Tibial nerve (tissue), 4 donors: ENCODE measurements around the gene PIPOX. TPM values are rescaled to one million over a fixed set of nuclear protein-coding genes. Genes with fewer than 3 reads are reported as not detected.

Source experiments
- DNase-seq, 2 donors: peaks; one replicate each; pipeline ENCODE4 v3.0.0-alpha.2; 2019; ENCODE audit warnings: low spot score in 2 of 2
- H3K27ac ChIP-seq, 4 donors: fragments of 200-600 bp; sonication (generic) in 3 of 4; one replicate each; pipeline ENCODE4 v1.5.1; 2017 to 2019; ENCODE audit warnings: mild to moderate bottlenecking in 1 of 4
- H3K27me3 ChIP-seq, 2 donors: fragments of 200-600 bp; sonication (generic) in 1 of 2; one replicate each; pipeline versions ENCODE4 v1.5.1 to v1.6.0; 2017 to 2019
- H3K36me3 ChIP-seq, 3 donors: fragments of 200-600 bp; sonication (generic); one replicate each; pipeline ENCODE4 v1.5.1; 2018 to 2019
- H3K4me1 ChIP-seq, 4 donors: fragments of 200-600 bp; sonication (generic) in 3 of 4; one replicate each; pipeline ENCODE4 v1.5.1; 2017 to 2019
- H3K4me3 ChIP-seq, 4 donors: fragments of 200-600 bp; sonication (generic) in 3 of 4; one replicate each; pipeline ENCODE4 v1.5.1; 2017 to 2019; ENCODE audit warnings: mild to moderate bottlenecking in 1 of 4, moderate library complexity in 1 of 4
- H3K9me3 ChIP-seq, 4 donors: fragments of 200-600 bp; sonication (generic) in 3 of 4; one replicate each; pipeline ENCODE4 v1.5.1; 2017 to 2019
- EP300 ChIP-seq, 2 donors: sonication (generic); formaldehyde crosslinking; IDR thresholded peaks; one replicate each; pipeline ENCODE4 v1.6.1; 2017; ENCODE audit warnings: antibody characterized with exemption in 2 of 2, mild to moderate bottlenecking in 1 of 2
- POLR2A ChIP-seq, 2 donors: fragments of 450-650 bp; IDR thresholded peaks; one replicate each; pipeline ENCODE4 v1.6.1; 2017; ENCODE audit warnings: antibody characterized with exemption in 2 of 2, mild to moderate bottlenecking in 2 of 2, moderate library complexity in 2 of 2
- WGBS, 2 donors: methylation state at CpG; one replicate each; pipeline ENCODE4 v1.1.5; 2018; 5-methylcytosine and 5-hydroxymethylcytosine counted together
- total RNA-seq, 4 donors: library from RNA; depleted of rRNA; stranded (reverse); fragments of >200 nt; gene quantifications; one replicate each; pipeline ENCODE4 v1.1.0, GENCODE V29; 2016
- TF ChIP-seq, protein P1 (sequence below), 5 experiments: fragments of 200-600 bp in 3 of 5; fragments of 450-650 bp in 2 of 5; sonication (generic) in 3 of 5; IDR thresholded peaks; one replicate each; pipeline ENCODE4 v1.5.1; 2016 to 2019; ENCODE audit warnings: antibody characterized with exemption in 5 of 5, mild to moderate bottlenecking in 3 of 5, moderate library complexity in 2 of 5

PIPOX gene
- total RNA-seq, 4 donors from 2014 or later: 0.60 to 6.1 (median 2.8) TPM

DNA sequence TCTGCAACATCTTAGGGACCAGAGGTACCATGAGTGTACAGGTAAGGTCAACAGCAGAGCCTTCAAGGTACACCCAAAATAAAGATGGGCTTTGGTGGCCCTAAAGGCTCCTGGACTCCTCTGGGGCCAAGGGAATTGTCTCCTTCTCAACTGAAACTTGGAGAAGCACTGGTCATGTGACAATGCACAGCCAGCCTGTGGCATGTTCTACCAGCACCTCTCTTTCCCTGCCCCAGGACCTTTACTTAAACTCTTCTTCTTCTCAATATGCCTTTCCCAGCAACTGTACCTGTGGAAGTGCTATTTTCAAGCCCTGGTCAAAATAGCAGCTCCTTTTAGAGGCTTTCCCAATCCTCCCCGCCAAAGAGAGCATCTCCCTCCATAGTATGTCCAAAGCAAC, 28.4 kb downstream of the PIPOX start:
- WGBS, 2 donors: 80 to 100% methylated on average over 1 of the region's 1 CpG
- Histone ChIP-seq H3K4me3 (no peak overlapping the region), H3K27me3 (no peaks in the 10 kb centered on the region), H3K4me1 (peaks cover 0 to 5% (median 0%) of the 10 kb centered on the region in 4 donors), H3K36me3 (peaks cover 0 to 15% (median 0%) of the 10 kb centered on the region in 3 donors), H3K9me3 (no peaks in the 10 kb centered on the region), H3K27ac (no peak overlapping the region)
- no peak for DNase-seq
- TF ChIP-seq POLR2A (IDR thresholded peaks at IDR 0.05) (no peak), EP300 (IDR thresholded peaks at IDR 0.05) (no peak)
- TF ChIP-seq, protein P1, sequence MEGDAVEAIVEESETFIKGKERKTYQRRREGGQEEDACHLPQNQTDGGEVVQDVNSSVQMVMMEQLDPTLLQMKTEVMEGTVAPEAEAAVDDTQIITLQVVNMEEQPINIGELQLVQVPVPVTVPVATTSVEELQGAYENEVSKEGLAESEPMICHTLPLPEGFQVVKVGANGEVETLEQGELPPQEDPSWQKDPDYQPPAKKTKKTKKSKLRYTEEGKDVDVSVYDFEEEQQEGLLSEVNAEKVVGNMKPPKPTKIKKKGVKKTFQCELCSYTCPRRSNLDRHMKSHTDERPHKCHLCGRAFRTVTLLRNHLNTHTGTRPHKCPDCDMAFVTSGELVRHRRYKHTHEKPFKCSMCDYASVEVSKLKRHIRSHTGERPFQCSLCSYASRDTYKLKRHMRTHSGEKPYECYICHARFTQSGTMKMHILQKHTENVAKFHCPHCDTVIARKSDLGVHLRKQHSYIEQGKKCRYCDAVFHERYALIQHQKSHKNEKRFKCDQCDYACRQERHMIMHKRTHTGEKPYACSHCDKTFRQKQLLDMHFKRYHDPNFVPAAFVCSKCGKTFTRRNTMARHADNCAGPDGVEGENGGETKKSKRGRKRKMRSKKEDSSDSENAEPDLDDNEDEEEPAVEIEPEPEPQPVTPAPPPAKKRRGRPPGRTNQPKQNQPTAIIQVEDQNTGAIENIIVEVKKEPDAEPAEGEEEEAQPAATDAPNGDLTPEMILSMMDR (IDR thresholded peaks at IDR 0.05): no peak

DNA sequence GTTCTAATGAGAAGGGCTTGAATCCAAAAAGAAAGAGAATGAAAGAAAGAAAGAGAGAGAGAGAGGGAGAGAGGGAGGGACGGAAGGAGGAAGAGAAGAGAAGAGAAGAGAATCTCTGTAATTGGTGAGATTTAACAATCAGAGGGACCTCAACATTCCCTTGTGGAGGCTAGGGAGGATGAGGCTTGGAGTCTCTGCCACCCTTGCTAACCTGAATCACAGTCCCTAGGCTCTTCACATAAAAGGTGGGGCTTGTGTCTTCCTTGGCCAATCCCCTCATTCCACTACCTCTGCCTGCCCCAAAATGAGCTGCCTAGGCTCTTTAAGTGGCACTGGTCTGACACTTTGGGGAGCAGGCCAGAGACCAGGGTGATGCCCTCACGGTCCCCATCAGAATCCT, 30.1 kb downstream of the PIPOX start:
- Histone ChIP-seq H3K27me3 (no peaks in the 10 kb centered on the region), H3K4me3 (no peak overlapping the region), H3K36me3 (peaks cover 0 to 30% (median 0%) of the 10 kb centered on the region in 3 donors), H3K27ac (no peak overlapping the region), H3K9me3 (no peaks in the 10 kb centered on the region), H3K4me1 (peaks cover 0 to 12% (median 0%) of the 10 kb centered on the region in 4 donors)
- no peak for TF ChIP-seq POLR2A (IDR thresholded peaks at IDR 0.05)
- TF ChIP-seq EP300 (IDR thresholded peaks at IDR 0.05): no peak
- TF ChIP-seq, protein P1 (IDR thresholded peaks at IDR 0.05): no peak
- WGBS, 2 donors: 57 to 79% methylated on average over 2 of the region's 2 CpGs
- no peak for DNase-seq

DNA sequence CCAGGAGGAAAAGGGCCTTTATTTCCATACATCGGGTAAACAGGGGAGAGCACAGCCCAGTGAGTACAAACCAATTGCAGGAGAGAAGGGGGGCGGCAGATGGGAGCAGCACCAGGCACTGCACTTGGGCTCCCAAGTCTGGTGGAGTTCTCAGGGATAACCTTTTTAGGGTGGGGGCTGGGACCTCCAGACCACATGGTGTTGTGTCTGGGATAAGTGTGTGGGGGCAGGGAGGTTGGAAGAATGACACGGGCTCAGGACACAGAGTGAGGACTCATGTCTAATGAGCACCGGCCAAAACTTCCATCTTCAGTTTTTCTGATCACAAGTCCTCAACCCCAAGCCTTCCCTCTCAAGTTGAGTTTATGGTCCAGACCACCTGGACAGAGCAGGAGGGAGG, 30.6 kb downstream of the PIPOX start:
- no peak overlapping the region for H3K4me3 ChIP-seq

DNA sequence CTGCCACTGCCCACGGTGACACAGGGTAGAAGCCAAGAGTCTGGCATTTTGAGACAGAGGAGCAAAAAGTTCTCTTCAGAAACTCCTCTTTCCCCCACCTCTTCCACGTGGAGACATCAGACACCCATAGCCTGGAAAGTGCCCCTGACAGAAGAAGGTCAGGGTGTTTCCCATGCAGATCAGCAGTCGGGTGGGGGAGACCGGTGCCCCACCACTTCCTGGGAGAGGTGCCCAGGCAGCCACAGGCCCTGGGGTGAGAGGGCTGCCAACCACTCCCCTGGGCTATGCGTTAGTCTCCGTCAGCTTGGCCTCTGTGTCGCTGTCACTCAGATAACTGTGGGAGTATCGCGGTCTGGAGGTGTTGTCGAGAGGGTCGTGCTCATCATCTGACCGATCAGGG, 31.5 kb downstream of the PIPOX start:
- H3K27me3 ChIP-seq: no peaks in the 10 kb centered on the region
- peaks cover 0 to 44% (median 0%) of the 10 kb centered on the region in 3 donors for H3K36me3 ChIP-seq
- no peak overlapping the region for H3K27ac ChIP-seq
- H3K9me3 ChIP-seq: no peaks in the 10 kb centered on the region
- TF ChIP-seq POLR2A (IDR thresholded peaks at IDR 0.05) (no peak), EP300 (IDR thresholded peaks at IDR 0.05) (no peak)
- TF ChIP-seq, protein P1 (IDR thresholded peaks at IDR 0.05): no peak
- H3K4me1 ChIP-seq: peaks cover 0 to 27% (median 0%) of the 10 kb centered on the region in 4 donors
- WGBS, 2 donors: 78 to 83% methylated on average over 12 of the region's 12 CpGs
- no peak overlapping the region for H3K4me3 ChIP-seq
- DNase-seq: no peak

More for the DNA sequence above, 30.6 kb downstream of the PIPOX start:
- peaks cover 0 to 35% (median 0%) of the 10 kb centered on the region in 3 donors for H3K36me3 ChIP-seq
- H3K27ac ChIP-seq: no peak overlapping the region
- WGBS, 2 donors: 43 to 58% methylated on average over 4 of the region's 4 CpGs
- H3K27me3 ChIP-seq: no peaks in the 10 kb centered on the region
- no peak for DNase-seq
- TF ChIP-seq POLR2A (IDR thresholded peaks at IDR 0.05): no peak
- TF ChIP-seq EP300 (IDR thresholded peaks at IDR 0.05): no peak
- TF ChIP-seq, protein P1 (IDR thresholded peaks at IDR 0.05): no peak
- no peaks in the 10 kb centered on the region for H3K9me3 ChIP-seq
- H3K4me1 ChIP-seq: peaks cover 0 to 17% (median 0%) of the 10 kb centered on the region in 4 donors

DNA sequence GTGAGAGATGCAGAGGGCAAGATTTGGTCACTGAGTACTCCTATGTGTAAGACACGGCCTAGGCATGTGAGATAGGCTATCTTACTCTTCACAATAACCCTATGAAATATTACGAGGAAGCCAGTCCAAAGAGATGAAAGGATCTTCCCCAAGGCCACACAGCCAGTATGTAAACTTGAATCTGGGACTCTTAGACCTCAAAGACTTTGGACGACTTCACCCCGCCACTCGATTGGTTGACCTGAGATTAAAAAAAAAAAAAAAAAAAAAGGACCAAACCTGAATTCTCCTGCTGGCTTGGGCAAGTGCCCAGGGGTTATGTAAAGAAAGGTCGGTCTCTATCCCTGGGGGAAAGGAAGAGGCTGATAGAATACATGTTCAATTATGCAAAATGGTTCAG, 33.1 kb downstream of the PIPOX start:
- Histone ChIP-seq H3K27ac (no peak overlapping the region), H3K4me3 (no peak overlapping the region), H3K36me3 (peaks cover 0 to 60% (median 0%) of the 10 kb centered on the region in 3 donors), H3K27me3 (no peaks in the 10 kb centered on the region), H3K4me1 (peaks cover 0 to 22% (median 0%) of the 10 kb centered on the region in 4 donors), H3K9me3 (no peaks in the 10 kb centered on the region)
- DNase-seq: no peak
- TF ChIP-seq POLR2A (IDR thresholded peaks at IDR 0.05): no peak
- WGBS, 2 donors: 72 to 77% methylated on average over 6 of the region's 6 CpGs

DNA sequence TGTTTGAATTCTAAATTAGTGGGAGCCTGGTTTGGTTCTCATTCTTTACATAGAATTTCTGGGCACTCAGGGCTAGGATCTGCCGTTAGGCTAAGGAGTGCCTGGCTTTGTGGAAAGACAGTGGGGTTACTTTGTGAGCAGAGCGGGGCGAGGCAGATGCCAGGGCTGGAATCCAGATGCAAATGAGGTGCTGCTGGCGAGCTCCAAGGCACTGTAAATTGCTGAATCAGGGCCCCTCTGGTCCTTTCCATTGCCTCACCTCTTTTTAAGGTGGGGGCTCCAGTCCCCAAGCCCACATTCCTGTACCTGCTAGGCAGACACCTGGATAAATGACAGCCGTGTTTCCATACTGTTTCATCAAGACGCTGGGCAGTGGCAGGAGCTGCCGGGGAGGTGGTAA, 33.8 kb downstream of the PIPOX start:
- H3K27me3 ChIP-seq: no peaks in the 10 kb centered on the region
- no peak overlapping the region for H3K4me3 ChIP-seq
- H3K9me3 ChIP-seq: no peaks in the 10 kb centered on the region
- WGBS, 2 donors: 47 to 51% methylated on average over 7 of the region's 7 CpGs
- no peak for DNase-seq
- no peak for TF ChIP-seq POLR2A (IDR thresholded peaks at IDR 0.05)
- TF ChIP-seq, protein P1 (IDR thresholded peaks at IDR 0.05): no peak
- TF ChIP-seq EP300 (IDR thresholded peaks at IDR 0.05): no peak
- H3K27ac ChIP-seq: no peak overlapping the region
- peaks cover 0 to 67% (median 0%) of the 10 kb centered on the region in 3 donors for H3K36me3 ChIP-seq
- peaks cover 0 to 22% (median 0%) of the 10 kb centered on the region in 4 donors for H3K4me1 ChIP-seq
